Measurements from ENCODE around the gene JPH2.

GRCh38 chr20:44093249-44093582, 93.8 kb downstream of the JPH2 start:
- TF ChIP-seq PATZ1 (CRISPR knock-in tag; IDR thresholded peaks at IDR 0.05; ENCODE audit: borderline replicate concordance) (no peak), ZC3H10 (CRISPR knock-in tag; IDR thresholded peaks at IDR 0.05) (no peak), OSR1 (CRISPR knock-in tag; IDR thresholded peaks at IDR 0.05) (no peak), PPARA (CRISPR knock-in tag; IDR thresholded peaks at IDR 0.05; ENCODE audit: borderline replicate concordance) (no peak), TOX (CRISPR knock-in tag; IDR thresholded peaks at IDR 0.05; ENCODE audit: borderline replicate concordance) (no peak), ZFP3 (CRISPR knock-in tag; IDR thresholded peaks at IDR 0.05) (no peak), ARNTL (CRISPR knock-in tag; IDR thresholded peaks at IDR 0.05; ENCODE audit: borderline replicate concordance, low read depth) (no peak), ZFP30 (CRISPR knock-in tag; IDR thresholded peaks at IDR 0.05) (no peak), TSHZ2 (CRISPR knock-in tag; IDR thresholded peaks at IDR 0.05) (no peak), BACH2 (CRISPR knock-in tag; IDR thresholded peaks at IDR 0.05; ENCODE audit: borderline replicate concordance) (no peak), CSDC2 (CRISPR knock-in tag; IDR thresholded peaks at IDR 0.05) (no peak), ZNF565 (CRISPR knock-in tag; conservative IDR thresholded peaks at IDR 0.05; ENCODE audit: low read depth) (no peak)
- TF ChIP-seq, protein P1, sequence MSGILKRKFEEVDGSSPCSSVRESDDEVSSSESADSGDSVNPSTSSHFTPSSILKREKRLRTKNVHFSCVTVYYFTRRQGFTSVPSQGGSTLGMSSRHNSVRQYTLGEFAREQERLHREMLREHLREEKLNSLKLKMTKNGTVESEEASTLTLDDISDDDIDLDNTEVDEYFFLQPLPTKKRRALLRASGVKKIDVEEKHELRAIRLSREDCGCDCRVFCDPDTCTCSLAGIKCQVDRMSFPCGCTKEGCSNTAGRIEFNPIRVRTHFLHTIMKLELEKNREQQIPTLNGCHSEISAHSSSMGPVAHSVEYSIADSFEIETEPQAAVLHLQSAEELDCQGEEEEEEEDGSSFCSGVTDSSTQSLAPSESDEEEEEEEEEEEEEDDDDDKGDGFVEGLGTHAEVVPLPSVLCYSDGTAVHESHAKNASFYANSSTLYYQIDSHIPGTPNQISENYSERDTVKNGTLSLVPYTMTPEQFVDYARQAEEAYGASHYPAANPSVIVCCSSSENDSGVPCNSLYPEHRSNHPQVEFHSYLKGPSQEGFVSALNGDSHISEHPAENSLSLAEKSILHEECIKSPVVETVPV (CRISPR knock-in tag; IDR thresholded peaks at IDR 0.05): no peak
- TF ChIP-seq, protein P2, sequence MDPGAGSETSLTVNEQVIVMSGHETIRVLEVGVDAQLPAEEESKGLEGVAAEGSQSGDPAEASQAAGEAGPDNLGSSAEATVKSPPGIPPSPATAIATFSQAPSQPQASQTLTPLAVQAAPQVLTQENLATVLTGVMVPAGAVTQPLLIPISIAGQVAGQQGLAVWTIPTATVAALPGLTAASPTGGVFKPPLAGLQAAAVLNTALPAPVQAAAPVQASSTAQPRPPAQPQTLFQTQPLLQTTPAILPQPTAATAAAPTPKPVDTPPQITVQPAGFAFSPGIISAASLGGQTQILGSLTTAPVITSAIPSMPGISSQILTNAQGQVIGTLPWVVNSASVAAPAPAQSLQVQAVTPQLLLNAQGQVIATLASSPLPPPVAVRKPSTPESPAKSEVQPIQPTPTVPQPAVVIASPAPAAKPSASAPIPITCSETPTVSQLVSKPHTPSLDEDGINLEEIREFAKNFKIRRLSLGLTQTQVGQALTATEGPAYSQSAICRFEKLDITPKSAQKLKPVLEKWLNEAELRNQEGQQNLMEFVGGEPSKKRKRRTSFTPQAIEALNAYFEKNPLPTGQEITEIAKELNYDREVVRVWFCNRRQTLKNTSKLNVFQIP (CRISPR knock-in tag; IDR thresholded peaks at IDR 0.05; ENCODE audit: borderline replicate concordance, low read depth): no peak
